Measurements from ENCODE around the gene GATD1. TPM values are rescaled to one million over a fixed set of nuclear protein-coding genes. Genes with fewer than 3 reads are reported as not detected.

The GATD1 gene
- total and polyA plus RNA-seq, 8 donors: 9.9 to 68.1 (median 22.9) TPM

GRCh38 chr11:809287-810039, 32.2 kb upstream of the GATD1 start, which contains the start of gene RPLP2:
Gene RPLP2 (plus strand): TSS chr11:809967. CDS start chr11:810235, 268 bp downstream.
- DNase-seq: peak; percentile 99
- WGBS, 5 donors: 0 to 1% (median 1%) methylated on average over 1 to 81 of the region's 81 CpGs
- H3K27me3 ChIP-seq: no peaks in the 10 kb centered on the region
- peak within 1 kb of the TSS; percentile 83 to 98 (median 92) for H3K4me3 ChIP-seq
- no peaks in the 10 kb centered on the region for H3K9me3 ChIP-seq
- intact Hi-C loops (cut with DNase I; ENCODE audit: low total_unique reads): no loop called here
- peaks cover 37 to 56% (median 50%) of the 10 kb centered on the region in 4 donors for H3K4me1 ChIP-seq
- TF ChIP-seq POLR2AphosphoS5 (IDR thresholded peaks at IDR 0.05): peak; percentile 95 to 98 (median 98)
- TF ChIP-seq EP300 (IDR thresholded peaks at IDR 0.05): peak; percentile 59
- peak in 2 of 4 donors; percentile 55 to 85 for TF ChIP-seq POLR2A (IDR thresholded peaks at IDR 0.05)
- TF ChIP-seq CTCF (IDR thresholded peaks at IDR 0.05): no peak
- H3K36me3 ChIP-seq: peaks cover 23 to 34% (median 32%) of the 10 kb centered on the region in 4 donors
- H3K27ac ChIP-seq: peak within 1 kb of the TSS; percentile 89 to 99 (median 98)

GRCh38 chr11:808427-809286, 31.4 kb upstream of the GATD1 start:
- TF ChIP-seq CTCF (IDR thresholded peaks at IDR 0.05) (no peak), EP300 (IDR thresholded peaks at IDR 0.05) (no peak), POLR2AphosphoS5 (IDR thresholded peaks at IDR 0.05) (no peak), POLR2A (IDR thresholded peaks at IDR 0.05) (no peak)

GRCh38 chr11:804599-804964, 27.3 kb upstream of the GATD1 start:
- no peak for DNase-seq
- Histone ChIP-seq H3K36me3 (peaks cover 6 to 38% (median 35%) of the 10 kb centered on the region in 4 donors), H3K27me3 (no peaks in the 10 kb centered on the region), H3K9me3 (no peaks in the 10 kb centered on the region), H3K27ac (peak overlapping the region; percentile 87 to 92 (median 89)), H3K4me1 (peaks cover 27 to 50% (median 40%) of the 10 kb centered on the region in 4 donors), H3K4me3 (peak overlapping the region; percentile 61 to 71 (median 67))
- intact Hi-C loops (cut with DNase I; ENCODE audit: low total_unique reads): no loop called here
- TF ChIP-seq CTCF (IDR thresholded peaks at IDR 0.05) (no peak), POLR2AphosphoS5 (IDR thresholded peaks at IDR 0.05) (no peak), POLR2A (IDR thresholded peaks at IDR 0.05) (no peak), EP300 (IDR thresholded peaks at IDR 0.05) (no peak)
- 2 to 14% (median 5%) methylated on average over 15 to 18 of the region's 18 CpGs for WGBS, 5 donors

More at GRCh38 chr11:808427-809286, 31.4 kb upstream of the GATD1 start:
- Histone ChIP-seq H3K4me3 (peak overlapping the region; percentile 83 to 98 (median 92)), H3K36me3 (peaks cover 22 to 26% (median 25%) of the 10 kb centered on the region in 4 donors), H3K27ac (peak overlapping the region; percentile 89 to 99 (median 98)), H3K27me3 (no peaks in the 10 kb centered on the region), H3K9me3 (no peaks in the 10 kb centered on the region), H3K4me1 (peaks cover 41 to 64% (median 58%) of the 10 kb centered on the region in 4 donors)
- 25 to 47% (median 28%) methylated on average over 23 to 36 of the region's 36 CpGs for WGBS, 5 donors
- DNase-seq: no peak
- intact Hi-C loops (cut with DNase I; ENCODE audit: low total_unique reads): no loop called here

Data from stomach (tissue), 9 donors.